Measurements from ENCODE around the gene OR2D3. TPM values are rescaled to one million over a fixed set of nuclear protein-coding genes. Genes with fewer than 3 reads are reported as not detected.

OR2D3 gene, protein sequence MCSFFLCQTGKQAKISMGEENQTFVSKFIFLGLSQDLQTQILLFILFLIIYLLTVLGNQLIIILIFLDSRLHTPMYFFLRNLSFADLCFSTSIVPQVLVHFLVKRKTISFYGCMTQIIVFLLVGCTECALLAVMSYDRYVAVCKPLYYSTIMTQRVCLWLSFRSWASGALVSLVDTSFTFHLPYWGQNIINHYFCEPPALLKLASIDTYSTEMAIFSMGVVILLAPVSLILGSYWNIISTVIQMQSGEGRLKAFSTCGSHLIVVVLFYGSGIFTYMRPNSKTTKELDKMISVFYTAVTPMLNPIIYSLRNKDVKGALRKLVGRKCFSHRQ
- total RNA-seq, result not detected
- not detected for polyA plus RNA-seq

DNA sequence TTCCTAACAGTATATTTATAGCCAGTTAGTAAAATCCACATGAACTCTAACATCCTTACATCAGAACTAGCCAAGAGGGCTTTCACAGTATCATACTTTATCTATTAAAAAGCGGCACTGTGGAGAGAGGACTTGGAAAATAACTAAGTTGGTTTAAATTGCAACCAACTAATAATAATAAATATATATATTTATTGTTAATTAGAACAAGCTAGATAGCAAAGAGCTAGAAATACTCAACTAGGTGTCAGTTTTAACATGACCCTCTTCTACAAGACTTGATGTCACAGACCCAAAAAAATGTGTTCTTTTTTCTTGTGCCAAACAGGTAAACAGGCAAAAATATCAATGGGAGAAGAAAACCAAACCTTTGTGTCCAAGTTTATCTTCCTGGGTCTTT is at the start of gene OR2D3:
Gene OR2D3 (plus strand): TSS at position 301 of the 400 bp plus-strand sequence. CDS start 0 bp downstream, at position 301.
- WGBS, 2 donors, result 94 to 97% methylated on average over 1 of the region's 1 CpG
- Histone ChIP-seq H3K36me3 (no peaks in the 10 kb centered on the region), H3K27me3 (no peaks in the 10 kb centered on the region), H3K4me1 (no peaks in the 10 kb centered on the region), H3K9me3 (peaks cover 0 to 3% (median 0%) of the 10 kb centered on the region in 4 donors), H3K27ac (no peak within 1 kb of the TSS), H3K4me3 (no peak within 1 kb of the TSS)
- TF ChIP-seq POLR2AphosphoS5 (IDR thresholded peaks at IDR 0.05) (no peak), EP300 (IDR thresholded peaks at IDR 0.05) (no peak), POLR2A (IDR thresholded peaks at IDR 0.05) (no peak)
- TF ChIP-seq, protein P1, sequence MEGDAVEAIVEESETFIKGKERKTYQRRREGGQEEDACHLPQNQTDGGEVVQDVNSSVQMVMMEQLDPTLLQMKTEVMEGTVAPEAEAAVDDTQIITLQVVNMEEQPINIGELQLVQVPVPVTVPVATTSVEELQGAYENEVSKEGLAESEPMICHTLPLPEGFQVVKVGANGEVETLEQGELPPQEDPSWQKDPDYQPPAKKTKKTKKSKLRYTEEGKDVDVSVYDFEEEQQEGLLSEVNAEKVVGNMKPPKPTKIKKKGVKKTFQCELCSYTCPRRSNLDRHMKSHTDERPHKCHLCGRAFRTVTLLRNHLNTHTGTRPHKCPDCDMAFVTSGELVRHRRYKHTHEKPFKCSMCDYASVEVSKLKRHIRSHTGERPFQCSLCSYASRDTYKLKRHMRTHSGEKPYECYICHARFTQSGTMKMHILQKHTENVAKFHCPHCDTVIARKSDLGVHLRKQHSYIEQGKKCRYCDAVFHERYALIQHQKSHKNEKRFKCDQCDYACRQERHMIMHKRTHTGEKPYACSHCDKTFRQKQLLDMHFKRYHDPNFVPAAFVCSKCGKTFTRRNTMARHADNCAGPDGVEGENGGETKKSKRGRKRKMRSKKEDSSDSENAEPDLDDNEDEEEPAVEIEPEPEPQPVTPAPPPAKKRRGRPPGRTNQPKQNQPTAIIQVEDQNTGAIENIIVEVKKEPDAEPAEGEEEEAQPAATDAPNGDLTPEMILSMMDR (IDR thresholded peaks at IDR 0.05), result no peak
- DNase-seq, result no peak
- intact Hi-C loops (cut with DNase I), result loop anchor here (10.0 kb wide), 1 partner anchor 74 kb away; no protein-coding TSS in a partner anchor

DNA sequence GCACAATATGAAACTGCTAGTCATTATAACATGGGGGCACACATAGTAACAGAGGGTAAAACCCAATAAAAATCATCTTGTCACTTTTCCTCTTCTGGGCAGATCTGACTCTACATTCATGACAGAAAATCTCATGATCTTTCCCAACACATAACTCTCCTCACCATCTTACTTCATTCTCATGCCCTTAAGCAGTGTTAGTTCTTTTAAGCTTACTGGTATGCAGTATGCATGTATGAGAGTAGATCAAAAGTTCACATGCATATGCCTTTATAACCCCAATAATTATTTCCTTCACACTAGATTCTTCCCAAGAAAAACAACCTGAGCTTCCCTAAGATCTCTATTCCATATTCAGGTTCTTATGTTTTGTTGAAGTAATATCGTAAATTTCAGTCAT is 49.5 kb upstream of the OR2D3 start:
- no peaks in the 10 kb centered on the region for H3K4me1 ChIP-seq
- TF ChIP-seq EP300 (IDR thresholded peaks at IDR 0.05), result no peak
- H3K27me3 ChIP-seq, result no peaks in the 10 kb centered on the region
- no peak overlapping the region for H3K4me3 ChIP-seq
- H3K9me3 ChIP-seq, result no peaks in the 10 kb centered on the region
- intact Hi-C loops (cut with DNase I), result no loop called here
- DNase-seq, result no peak
- H3K36me3 ChIP-seq, result no peaks in the 10 kb centered on the region
- H3K27ac ChIP-seq, result no peak overlapping the region
- WGBS, 2 donors, result 91 to 93% methylated on average over 1 of the region's 1 CpG

DNA sequence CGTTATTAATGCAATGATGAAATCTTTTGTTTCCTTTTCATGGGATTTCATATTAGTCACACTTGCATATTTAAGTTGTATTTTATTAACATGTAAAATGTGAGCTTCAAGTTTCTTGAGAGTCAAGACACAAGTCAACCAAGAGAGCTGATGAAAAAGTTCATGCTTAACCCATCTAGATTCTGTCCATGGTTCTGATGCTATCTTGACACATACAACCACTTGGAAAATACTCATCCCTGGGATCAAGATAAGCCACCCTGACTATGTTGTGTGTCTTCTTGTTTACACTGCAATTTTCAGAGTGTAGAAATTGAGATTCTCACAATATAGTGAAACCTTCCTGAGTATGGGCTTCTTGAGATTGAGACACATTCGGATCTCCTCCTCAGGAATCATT is 45.0 kb upstream of the OR2D3 start:
- no peak overlapping the region for H3K27ac ChIP-seq
- H3K27me3 ChIP-seq, result no peaks in the 10 kb centered on the region
- WGBS, 2 donors, result 83 to 89% methylated on average over 2 of the region's 2 CpGs
- no peaks in the 10 kb centered on the region for H3K36me3 ChIP-seq
- intact Hi-C loops (cut with DNase I), result no loop called here
- no peak for DNase-seq
- peaks cover 0 to 3% (median 0%) of the 10 kb centered on the region in 4 donors for H3K9me3 ChIP-seq
- no peak overlapping the region for H3K4me3 ChIP-seq
- no peaks in the 10 kb centered on the region for H3K4me1 ChIP-seq
- TF ChIP-seq, protein P1 (IDR thresholded peaks at IDR 0.05), result no peak
- no peak for TF ChIP-seq POLR2AphosphoS5 (IDR thresholded peaks at IDR 0.05)
- TF ChIP-seq POLR2A (IDR thresholded peaks at IDR 0.05), result no peak
- no peak for TF ChIP-seq EP300 (IDR thresholded peaks at IDR 0.05)

DNA sequence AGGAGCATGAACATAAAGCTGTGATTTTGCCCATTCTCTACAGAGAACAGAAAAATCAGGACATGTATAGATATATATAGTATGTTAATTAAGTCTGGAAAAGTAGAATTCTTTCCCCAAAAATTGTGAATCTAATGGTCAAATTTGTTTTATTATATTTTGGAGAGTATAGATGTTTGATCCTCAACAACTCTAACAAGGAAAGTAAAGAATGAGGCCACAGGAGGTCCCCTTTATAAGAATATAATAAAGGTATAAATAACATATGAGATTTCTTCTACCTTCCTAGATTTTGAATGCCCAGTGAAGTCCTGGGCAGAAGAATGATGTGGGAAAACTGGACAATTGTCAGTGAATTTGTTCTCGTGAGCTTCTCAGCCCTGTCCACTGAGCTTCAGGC is 44.5 kb upstream of the OR2D3 start, which contains the start of gene OR10A4:
Gene OR10A4 (plus strand): TSS at position 301 of the 400 bp plus-strand sequence. CDS start 23 bp downstream, at position 324.
- 84 to 89% methylated on average over 1 of the region's 1 CpG for WGBS, 2 donors
- H3K9me3 ChIP-seq, result peaks cover 0 to 3% (median 0%) of the 10 kb centered on the region in 4 donors
- H3K4me3 ChIP-seq, result no peak within 1 kb of the TSS
- H3K27ac ChIP-seq, result no peak within 1 kb of the TSS
- DNase-seq, result no peak
- H3K27me3 ChIP-seq, result no peaks in the 10 kb centered on the region
- no peaks in the 10 kb centered on the region for H3K4me1 ChIP-seq
- TF ChIP-seq POLR2AphosphoS5 (IDR thresholded peaks at IDR 0.05) (no peak), POLR2A (IDR thresholded peaks at IDR 0.05) (no peak), EP300 (IDR thresholded peaks at IDR 0.05) (no peak)
- TF ChIP-seq, protein P1 (IDR thresholded peaks at IDR 0.05), result no peak
- intact Hi-C loops (cut with DNase I), result no loop called here
- H3K36me3 ChIP-seq, result no peaks in the 10 kb centered on the region

DNA sequence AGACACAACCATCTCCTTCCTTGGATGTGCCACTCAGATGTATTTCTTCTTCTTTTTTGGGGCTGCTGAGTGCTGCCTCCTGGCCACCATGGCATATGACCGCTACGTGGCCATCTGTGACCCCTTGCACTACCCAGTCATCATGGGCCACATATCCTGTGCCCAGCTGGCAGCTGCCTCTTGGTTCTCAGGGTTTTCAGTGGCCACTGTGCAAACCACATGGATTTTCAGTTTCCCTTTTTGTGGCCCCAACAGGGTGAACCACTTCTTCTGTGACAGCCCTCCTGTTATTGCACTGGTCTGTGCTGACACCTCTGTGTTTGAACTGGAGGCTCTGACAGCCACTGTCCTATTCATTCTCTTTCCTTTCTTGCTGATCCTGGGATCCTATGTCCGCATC is 43.9 kb upstream of the OR2D3 start:
- intact Hi-C loops (cut with DNase I), result no loop called here
- TF ChIP-seq POLR2A (IDR thresholded peaks at IDR 0.05), result no peak
- TF ChIP-seq, protein P1 (IDR thresholded peaks at IDR 0.05), result no peak
- TF ChIP-seq POLR2AphosphoS5 (IDR thresholded peaks at IDR 0.05), result no peak
- TF ChIP-seq EP300 (IDR thresholded peaks at IDR 0.05), result no peak
- DNase-seq, result no peak
- 71 to 91% methylated on average over 3 of the region's 3 CpGs for WGBS, 2 donors
- peaks cover 0 to 3% (median 0%) of the 10 kb centered on the region in 4 donors for H3K9me3 ChIP-seq
- H3K4me3 ChIP-seq, result no peak overlapping the region
- H3K36me3 ChIP-seq, result no peaks in the 10 kb centered on the region
- no peak overlapping the region for H3K27ac ChIP-seq
- no peaks in the 10 kb centered on the region for H3K27me3 ChIP-seq
- no peaks in the 10 kb centered on the region for H3K4me1 ChIP-seq
